Tibial artery (tissue), 4 donors: ENCODE data around the gene RBM44.

Source experiments
- DNase-seq, 2 donors: peaks; one replicate each; pipeline ENCODE4 v3.0.0-alpha.2; 2019
- H3K27ac ChIP-seq, 2 donors: fragments of 200-600 bp; sonication (generic) in 1 of 2; 1 replicate in 1 of 2; 2 replicates in 1 of 2; pipeline ENCODE4 v1.5.1; 2018 to 2019; ENCODE audit warnings: mild to moderate bottlenecking in 1 of 2
- H3K27me3 ChIP-seq, 2 donors: fragments of 200-600 bp; sonication (generic) in 1 of 2; one replicate each; pipeline versions ENCODE4 v1.5.1 to v1.6.0; 2016 to 2019
- H3K36me3 ChIP-seq, 3 donors: fragments of 200-600 bp; sonication (generic) in 2 of 3; one replicate each; pipeline ENCODE4 v1.5.1; 2016 to 2019; ENCODE audit warnings: mild to moderate bottlenecking in 2 of 3
- H3K4me1 ChIP-seq, 4 donors: fragments of 200-600 bp; sonication (generic) in 2 of 4; 1 replicate in 3 of 4; 2 replicates in 1 of 4; pipeline ENCODE4 v1.5.1; 2016 to 2019
- H3K4me3 ChIP-seq, 2 donors: fragments of 200-600 bp; sonication (generic) in 1 of 2; 1 replicate in 1 of 2; 2 replicates in 1 of 2; pipeline ENCODE4 v1.5.1; 2018 to 2019; ENCODE audit warnings: mild to moderate bottlenecking in 2 of 2
- H3K9me3 ChIP-seq, 3 donors: fragments of 200-600 bp; sonication (generic) in 1 of 3; one replicate each; pipeline ENCODE4 v1.5.1; 2016 to 2019
- CTCF ChIP-seq, 2 experiments: fragments of 200-600 bp in 1 of 2; fragments of 450-650 bp in 1 of 2; IDR thresholded peaks; one replicate each; pipeline ENCODE4 v1.5.1; 2017 to 2019; ENCODE audit warnings: antibody characterized with exemption in 2 of 2, mild to moderate bottlenecking in 1 of 2, moderate library complexity in 1 of 2
- intact Hi-C: fragments of 100-400 bp; cut with DNase I; formaldehyde crosslinking; loops from one replicate; pipeline ENCODE4 v1.15.0; 2023; ENCODE audit warnings: low total_unique reads

The RBM44 gene

GRCh38 chr2:237879058-237879430, 80.5 kb downstream of the RBM44 start:
- Histone ChIP-seq H3K36me3 (peaks cover 11 to 28% (median 12%) of the 10 kb centered on the region in 3 donors), H3K4me1 (peaks cover 0 to 51% (median 40%) of the 10 kb centered on the region in 4 donors), H3K9me3 (no peaks in the 10 kb centered on the region), H3K27ac (peak overlapping the region; percentile 56 to 71), H3K4me3 (no peak overlapping the region), H3K27me3 (no peaks in the 10 kb centered on the region)
- intact Hi-C loops: no loop called here
- TF ChIP-seq CTCF (IDR thresholded peaks at IDR 0.05): no peak
- DNase-seq: peak in 1 of 2 donors; percentile 7

DNA sequence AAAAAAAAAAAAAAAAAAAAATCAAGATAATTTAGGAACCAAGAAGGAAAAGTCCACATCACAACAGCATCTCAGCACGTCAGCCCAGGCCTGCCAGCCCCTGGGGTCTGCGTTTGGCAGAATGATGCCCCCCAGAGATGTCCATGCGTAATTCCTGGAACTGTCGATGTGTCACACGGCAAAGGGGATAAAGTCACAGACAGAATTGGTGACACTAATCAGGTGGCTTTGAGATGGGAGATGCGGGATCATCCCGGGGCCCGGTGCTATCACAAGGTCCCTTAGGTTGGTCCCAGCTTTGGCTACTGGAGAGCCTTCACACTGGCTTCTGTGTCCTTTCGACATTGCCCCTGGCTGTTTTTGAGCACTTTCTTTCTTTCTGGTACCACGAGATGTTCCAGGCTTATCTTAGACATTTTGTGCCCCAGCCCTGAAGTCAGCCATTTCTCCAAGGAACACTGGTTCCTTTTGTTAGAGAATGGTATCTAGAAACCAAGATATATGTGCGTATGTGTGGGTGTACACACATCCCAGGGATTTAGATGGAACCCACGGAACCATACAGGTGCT, 81.5 kb downstream of the RBM44 start:
- TF ChIP-seq CTCF (IDR thresholded peaks at IDR 0.05): no peak
- Histone ChIP-seq H3K36me3 (peaks cover 11 to 28% (median 12%) of the 10 kb centered on the region in 3 donors), H3K9me3 (no peaks in the 10 kb centered on the region), H3K4me3 (no peak overlapping the region), H3K27ac (peak overlapping the region; percentile 8 to 22), H3K4me1 (peaks cover 0 to 48% (median 33%) of the 10 kb centered on the region in 4 donors), H3K27me3 (no peaks in the 10 kb centered on the region)
- DNase-seq: peak in 1 of 2 donors; percentile 11
- intact Hi-C loops: no loop called here

DNA sequence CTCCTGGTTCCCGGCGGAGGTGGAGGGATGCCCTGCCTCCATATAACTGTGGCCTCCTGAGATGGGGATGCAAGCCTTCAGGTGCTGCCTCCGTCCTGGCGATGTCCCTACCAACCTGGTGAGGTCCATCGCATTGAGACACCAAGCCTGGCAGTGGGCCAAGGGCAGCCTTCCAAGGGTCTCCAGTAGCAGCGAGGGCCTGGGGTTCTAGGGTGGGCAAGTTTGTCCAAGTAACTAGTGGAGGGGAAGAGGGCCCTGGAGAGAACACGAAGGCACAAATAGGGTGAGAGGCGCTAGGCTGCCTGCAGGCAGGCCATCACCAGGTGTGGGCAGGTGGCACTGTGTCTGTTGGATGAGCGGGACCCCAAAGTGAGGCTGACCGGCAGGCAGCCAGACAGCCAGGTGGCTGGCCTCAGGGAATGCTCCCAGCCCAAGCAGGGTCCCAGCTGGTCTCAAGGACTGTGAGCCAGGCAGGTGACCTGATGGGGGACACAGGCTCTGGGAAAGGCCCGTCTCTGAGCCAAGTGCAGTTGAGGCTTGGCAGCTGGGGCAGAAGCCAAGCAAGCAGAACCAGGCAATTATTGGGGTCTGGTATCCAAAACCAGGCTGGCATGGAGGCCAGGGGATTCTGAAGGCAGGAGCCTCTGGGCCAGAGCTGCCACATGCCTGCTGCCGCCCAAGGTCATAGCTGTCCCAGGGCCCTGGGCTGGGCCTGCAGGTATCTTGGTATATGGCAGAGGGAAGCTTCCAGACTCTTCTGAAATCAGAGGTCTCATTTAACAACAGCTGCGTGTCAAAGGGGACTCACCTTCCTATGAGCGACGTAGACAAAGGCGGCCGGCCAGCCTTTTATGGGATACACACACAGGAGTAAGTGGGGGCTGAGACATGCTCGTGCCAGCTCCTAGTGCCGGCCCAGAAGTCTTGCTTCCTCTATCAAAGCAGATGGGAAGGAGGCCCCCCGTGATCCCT, 84.2 kb downstream of the RBM44 start:
- Histone ChIP-seq H3K27me3 (no peaks in the 10 kb centered on the region), H3K4me3 (no peak overlapping the region), H3K4me1 (peaks cover 0 to 49% (median 39%) of the 10 kb centered on the region in 4 donors), H3K36me3 (peaks cover 8 to 26% (median 11%) of the 10 kb centered on the region in 3 donors), H3K9me3 (no peaks in the 10 kb centered on the region), H3K27ac (peak overlapping the region; percentile 18 to 28)
- TF ChIP-seq CTCF (IDR thresholded peaks at IDR 0.05): no peak
- DNase-seq: peak in 1 of 2 donors; percentile 70
- intact Hi-C loops: no loop called here

GRCh38 chr2:237883951-237884446, 85.4 kb downstream of the RBM44 start:
- Histone ChIP-seq H3K27ac (peak overlapping the region; percentile 94 to 99), H3K9me3 (no peaks in the 10 kb centered on the region), H3K27me3 (no peaks in the 10 kb centered on the region), H3K4me1 (peaks cover 0 to 49% (median 40%) of the 10 kb centered on the region in 4 donors), H3K36me3 (peaks cover 5 to 19% (median 11%) of the 10 kb centered on the region in 3 donors), H3K4me3 (no peak overlapping the region)
- DNase-seq: peak in 1 of 2 donors; percentile 60
- intact Hi-C loops: no loop called here
- TF ChIP-seq CTCF (IDR thresholded peaks at IDR 0.05): no peak

GRCh38 chr2:237884681-237885080, 86.1 kb downstream of the RBM44 start:
- Histone ChIP-seq H3K4me3 (no peak overlapping the region), H3K27me3 (no peaks in the 10 kb centered on the region), H3K4me1 (peaks cover 0 to 54% (median 39%) of the 10 kb centered on the region in 4 donors), H3K27ac (peak overlapping the region; percentile 94 to 99), H3K9me3 (no peaks in the 10 kb centered on the region), H3K36me3 (peaks cover 5 to 19% (median 11%) of the 10 kb centered on the region in 3 donors)
- intact Hi-C loops: no loop called here
- no peak for TF ChIP-seq CTCF (IDR thresholded peaks at IDR 0.05)
- DNase-seq: peak in 1 of 2 donors; percentile 62
